HCT116 (cell line): ENCODE results near the gene DVL1. TPM values are rescaled to one million over a fixed set of nuclear protein-coding genes. Genes with fewer than 3 reads are reported as not detected.

Experiments used
- ATAC-seq: fragments of 200-7000 bp; cut with Tn5 transposase; 2 replicates; pipeline ENCODE4 v1.9.1; 2020; ENCODE audit warnings: mild to moderate bottlenecking, moderate library complexity
- BruUV-seq: library from RNA; stranded (reverse); fragments of 400-500 nt; replicated peaks from 2 replicates; lab custom pipeline; 2021; lab: Mats Ljungman, UMichigan
- CTCF ChIA-PET: fragments of 300-600 bp; sonication (Branson Sonifier 250); formaldehyde crosslinking; loops from one replicate; lab custom pipeline; 2021; ENCODE audit warnings: antibody characterized with exemption; lab: Charles Lee
- POLR2A ChIA-PET: fragments of 300-600, 350-600 bp; sonication (Branson Sonifier 250); formaldehyde crosslinking; loops from one replicate; lab custom pipeline; 2021; ENCODE audit warnings: antibody characterized with exemption; lab: Charles Lee
- RAD21 ChIA-PET, 2 experiments: fragments of 300-600 bp; sonication (Branson Sonifier 250); formaldehyde crosslinking; loops; one replicate each; lab custom pipeline; 2023; ENCODE audit warnings: low total read pairs in 2 of 2; ENCODE audit not compliant: uncharacterized antibody in 2 of 2, unreplicated experiment in 2 of 2, low non-redundant PET in 1 of 2; lab: Charles Lee
- DNase-seq: peaks from one replicate; pipeline ENCODE4 v3.0.0-alpha.2; 2010; ENCODE audit warnings: low read depth, low spot score
- H2AFZ ChIP-seq: fragments of 200-600 bp; shearing (Covaris generic), sonication (generic); 2 replicates; pipeline ENCODE4 v1.6.1; 2017; ENCODE audit warnings: low read depth, mixed run types, mixed read lengths, antibody characterized with exemption, low read length; ENCODE audit not compliant: poor library complexity, severe bottlenecking
- H3K27ac ChIP-seq: 2 replicates; pipeline ENCODE4 v1.5.1; 2012; ENCODE audit warnings: low read depth, low read length
- H3K27me3 ChIP-seq: fragments of 200-600 bp; sonication (generic); 2 replicates; pipeline ENCODE4 v1.6.1; 2016; ENCODE audit warnings: mixed run types, low read length, mixed read lengths; ENCODE audit not compliant: insufficient read depth
- H3K36me3 ChIP-seq, 2 experiments: fragments of 200-500 bp in 1 of 2; fragments of 200-600 bp in 1 of 2; sonication (Bioruptor generic) in 1 of 2; sonication (generic) in 1 of 2; 2 replicates each; pipeline versions ENCODE4 v1.5.1 to v1.6.1; 2014 to 2016; ENCODE audit warnings: low read length in 2 of 2, inconsistent platforms in 1 of 2, mixed read lengths in 1 of 2, mixed run types in 1 of 2; ENCODE audit not compliant: insufficient read depth in 2 of 2, control insufficient read depth in 1 of 2
- H3K4me1 ChIP-seq, 2 experiments: fragments of 200-600 bp in 1 of 2; sonication (generic) in 1 of 2; 2 replicates each; pipeline versions ENCODE4 v1.5.1 to v1.6.1; 2012 to 2017; ENCODE audit warnings: low read length in 2 of 2, inconsistent platforms in 1 of 2, mild to moderate bottlenecking in 1 of 2, mixed read lengths in 1 of 2, mixed run types in 1 of 2, moderate library complexity in 1 of 2; ENCODE audit not compliant: insufficient read depth in 2 of 2, control insufficient read depth in 1 of 2
- H3K4me2 ChIP-seq: fragments of 200-600 bp; sonication (generic); 2 replicates; pipeline ENCODE4 v1.6.1; 2017; ENCODE audit warnings: mixed run types, low read length, mixed read lengths
- H3K4me3 ChIP-seq, 2 experiments: fragments of 200-600 bp in 1 of 2; sonication (generic) in 1 of 2; replicated peaks in 1 of 2; 2 replicates each; pipeline ENCODE4 v1.5.1; 2011 to 2016; ENCODE audit warnings: low read length in 2 of 2, control low read depth in 1 of 2, low read depth in 1 of 2, mild to moderate bottlenecking in 1 of 2, mixed read lengths in 1 of 2, mixed run types in 1 of 2
- H3K79me2 ChIP-seq: fragments of 200-600 bp; sonication (generic); 2 replicates; pipeline ENCODE4 v1.6.1; 2017; ENCODE audit warnings: mild to moderate bottlenecking, mixed run types, low read length, moderate library complexity, mixed read lengths; ENCODE audit not compliant: insufficient read depth
- H3K9ac ChIP-seq: fragments of 200-600 bp; sonication (generic); 2 replicates; pipeline ENCODE4 v1.6.1; 2016; ENCODE audit warnings: low read length, mixed read lengths
- H3K9me2 ChIP-seq: fragments of 200-600 bp; sonication (generic), shearing (Covaris generic); 2 replicates; pipeline ENCODE4 v1.6.1; 2017; ENCODE audit warnings: mixed run types, mild to moderate bottlenecking, moderate library complexity; ENCODE audit not compliant: insufficient read depth
- H3K9me3 ChIP-seq, 2 experiments: fragments of 200-500 bp in 1 of 2; fragments of 200-600 bp in 1 of 2; sonication (Bioruptor generic) in 1 of 2; sonication (generic) in 1 of 2; 2 replicates each; pipeline ENCODE4 v1.6.1; 2014 to 2017; ENCODE audit warnings: low read length in 2 of 2, mixed read lengths in 2 of 2, inconsistent platforms in 1 of 2, low read depth in 1 of 2, mild to moderate bottlenecking in 1 of 2, mixed run types in 1 of 2, moderate library complexity in 1 of 2; ENCODE audit not compliant: control insufficient read depth in 1 of 2, insufficient read depth in 1 of 2
- H4K20me1 ChIP-seq: fragments of 200-600 bp; sonication (generic), shearing (Covaris generic); 2 replicates; pipeline ENCODE4 v1.6.1; 2017; ENCODE audit warnings: mixed run types, mild to moderate bottlenecking, moderate library complexity; ENCODE audit not compliant: insufficient read depth
- CEBPB ChIP-seq: IDR thresholded peaks from 2 replicates; pipeline ENCODE4 v1.6.1; 2012; ENCODE audit warnings: low read depth
- CTCF ChIP-seq, 3 experiments: fragments of 200-600 bp in 1 of 3; sonication (generic) in 1 of 3; IDR thresholded peaks in 2 of 3; conservative IDR thresholded peaks in 1 of 3; 2 replicates each; pipeline ENCODE4 v1.5.1; 2012 to 2017; ENCODE audit warnings: low read depth in 2 of 3, low read length in 2 of 3, antibody characterized with exemption in 1 of 3, borderline replicate concordance in 1 of 3, control low read depth in 1 of 3, mild to moderate bottlenecking in 1 of 3, mixed read lengths in 1 of 3, mixed run types in 1 of 3, moderate library complexity in 1 of 3; ENCODE audit not compliant: insufficient read depth in 1 of 3
- POLR2AphosphoS5 ChIP-seq: IDR thresholded peaks from 2 replicates; pipeline ENCODE4 v1.6.1; 2011; ENCODE audit warnings: mild to moderate bottlenecking, low read depth, low read length, moderate library complexity
- REST ChIP-seq: IDR thresholded peaks from 2 replicates; pipeline ENCODE4 v1.6.1; 2012; ENCODE audit warnings: low read depth
- TCF7L2 ChIP-seq: IDR thresholded peaks from 2 replicates; pipeline ENCODE4 v1.7.0; 2011; ENCODE audit warnings: borderline replicate concordance, inconsistent platforms; ENCODE audit not compliant: insufficient read depth, insufficient read length; ENCODE audit errors: extremely low read depth
- intact Hi-C: fragments of 100-400 bp; cut with micrococcal nuclease; formaldehyde crosslinking; loops from 2 replicates; pipeline ENCODE4 v1.10.0; 2022
- total RNA-seq: library from RNA; stranded (reverse); gene quantifications from one replicate; pipeline ENCODE4 v1.2.1, GENCODE V29; 2021; ENCODE audit not compliant: unreplicated experiment

DVL1 gene
- total RNA-seq, 1 experiment from 2014 or later: 160 TPM

GRCh38 chr1:1305300-1306069, 43.7 kb downstream of the DVL1 start:
- DNase-seq: no peak
- peak overlapping the region; percentile 99 for H3K4me2 ChIP-seq
- ChIA-PET RAD21 (interaction anchor here in 1 of 2 experiments (1.1 kb wide), 1 partner anchor 14 kb away, joined by 3 read pairs; no protein-coding TSS in a partner anchor), POLR2A (interaction anchor here (1.1 to 1.2 kb wide), 2 partner anchors 70 to 231 kb away, joined by 4 to 5 read pairs; partner anchors contain the start of genes AURKAIP1 and RNF223)
- H3K27me3 ChIP-seq: no peaks in the 10 kb centered on the region
- intact Hi-C loops: loop anchor here (2.0 to 5.0 kb wide), 2 partner anchors 42 to 69 kb away; partner anchors contain the start of genes AURKAIP1 and DVL1
- no peaks in the 10 kb centered on the region for H3K9me3 ChIP-seq
- H3K36me3 ChIP-seq: no peaks in the 10 kb centered on the region; a peak in 1 of 4 replicates
- H3K79me2 ChIP-seq: peaks cover 29% of the 10 kb centered on the region
- no TSS peak for BruUV-seq
- peak overlapping the region; percentile 60 to 86 for H3K4me3 ChIP-seq
- TF ChIP-seq REST (no peak), CEBPB (no peak), POLR2AphosphoS5 (no peak), TCF7L2 (no peak), CTCF (IDR thresholded peaks at IDR 0.05 in 2 of 3, conservative IDR thresholded peaks at IDR 0.05 in 1 of 3; ENCODE audit: borderline replicate concordance in 1 of 3, insufficient read depth in 1 of 3, low read depth in 2 of 3, low read length in 2 of 3) (peak in 1 of 3 experiments; percentile 23; a peak in 2 of 6 replicates)
- TF ChIP-seq, all 23 proteins: peak for 1
- peak overlapping the region; percentile 79 for H3K9ac ChIP-seq
- peaks cover 36 to 59% of the 10 kb centered on the region in 2 experiments for H3K4me1 ChIP-seq
- peaks cover 3% of the 10 kb centered on the region; the same call in 1 of the 2 replicates for H4K20me1 ChIP-seq
- H2AFZ ChIP-seq: no peak overlapping the region
- CTCF ChIA-PET: interaction anchor here (0.7 to 1.7 kb wide), 4 partner anchors 14 to 199 kb away, joined by 3 to 16 read pairs (median 4); no protein-coding TSS in a partner anchor
- peak; percentile 30 for ATAC-seq
- peak overlapping the region; percentile 99 for H3K27ac ChIP-seq
- H3K9me2 ChIP-seq: no peaks in the 10 kb centered on the region
